Hippocampal formation (tissue), 2 donors: ENCODE results near the gene ARHGAP6.
"Not testable (repeated sequence)": the region's sequence is repeated elsewhere in the genome, so short reads cannot be mapped to it uniquely, and the experiment has no call there.

Experiments
- DNase-seq, 2 donors: peaks; one replicate each; lab custom pipeline; 2025; lab: John Stamatoyannopoulos, UW

The ARHGAP6 gene

GRCh38 chrX:11641349-11642065, 24.2 kb downstream of the ARHGAP6 start:
- no peak for DNase-seq

- no peak for DNase-seq
These were observed 25.6 kb downstream of the ARHGAP6 start for GRCh38 chrX:11640089-11640488.

GRCh38 chrX:11632732-11633131, 33.0 kb downstream of the ARHGAP6 start:
- no peak for DNase-seq

- DNase-seq, result no peak
These were observed 36.0 kb downstream of the ARHGAP6 start for GRCh38 chrX:11629593-11630211.

GRCh38 chrX:11628399-11628798, 37.3 kb downstream of the ARHGAP6 start:
- no peak for DNase-seq

GRCh38 chrX:11626351-11626750, 39.4 kb downstream of the ARHGAP6 start:
- no peak for DNase-seq

- no peak for DNase-seq
These were observed 46.3 kb downstream of the ARHGAP6 start for GRCh38 chrX:11619441-11619840.

- DNase-seq, result not testable (repeated sequence)
These were observed 51.5 kb downstream of the ARHGAP6 start for GRCh38 chrX:11614253-11614652.

GRCh38 chrX:11611965-11612364, 53.8 kb downstream of the ARHGAP6 start:
- DNase-seq, result no peak

GRCh38 chrX:11611161-11611560, 54.6 kb downstream of the ARHGAP6 start:
- no peak for DNase-seq

- no peak for DNase-seq
These were observed 56.6 kb downstream of the ARHGAP6 start for GRCh38 chrX:11609109-11609508.

GRCh38 chrX:11606408-11606807, 59.3 kb downstream of the ARHGAP6 start:
- DNase-seq, result no peak

- no peak for DNase-seq
These were observed 65.1 kb downstream of the ARHGAP6 start for GRCh38 chrX:11600578-11600977.

- no peak for DNase-seq
These were observed 68.2 kb downstream of the ARHGAP6 start for GRCh38 chrX:11597479-11597878.

GRCh38 chrX:11591723-11592346, 73.9 kb downstream of the ARHGAP6 start:
- no peak for DNase-seq

GRCh38 chrX:11589641-11590040, 76.1 kb downstream of the ARHGAP6 start:
- DNase-seq, result no peak

GRCh38 chrX:11588097-11588496, 77.6 kb downstream of the ARHGAP6 start:
- DNase-seq, result no peak

- no peak for DNase-seq
These were observed 80.5 kb downstream of the ARHGAP6 start for GRCh38 chrX:11585174-11585573.

GRCh38 chrX:11580789-11581188, 84.9 kb downstream of the ARHGAP6 start:
- no peak for DNase-seq

- no peak for DNase-seq
These were observed 85.8 kb downstream of the ARHGAP6 start for GRCh38 chrX:11579636-11580600.

GRCh38 chrX:11578301-11578700, 87.4 kb downstream of the ARHGAP6 start:
- not testable (repeated sequence) for DNase-seq

- no peak for DNase-seq
These were observed 88.1 kb downstream of the ARHGAP6 start for GRCh38 chrX:11577603-11578002.
